Neutrophil (primary cell): ENCODE results near the gene MTREX.

Source experiments
- H3K27ac ChIP-seq: fragments of 200-600 bp; sonication (generic); 2 replicates; pipeline ENCODE4 v1.5.1; 2016; ENCODE audit warnings: mild to moderate bottlenecking, moderate library complexity
- H3K27me3 ChIP-seq: fragments of 200-600 bp; sonication (generic); 2 replicates; pipeline ENCODE4 v1.6.0; 2016; ENCODE audit warnings: mild to moderate bottlenecking
- H3K36me3 ChIP-seq: fragments of 200-600 bp; sonication (generic); 2 replicates; pipeline ENCODE4 v1.5.1; 2017
- H3K4me1 ChIP-seq, 2 experiments: fragments of 200-600 bp in 1 of 2; sonication (generic) in 1 of 2; 1 replicate in 1 of 2; 2 replicates in 1 of 2; pipeline versions ENCODE4 v1.5.1 to v1.6.1; 2013 to 2016; ENCODE audit warnings: low read depth in 1 of 2, low read length in 1 of 2, mild to moderate bottlenecking in 1 of 2, moderate library complexity in 1 of 2; ENCODE audit not compliant: control insufficient read depth in 1 of 2, insufficient read depth in 1 of 2
- H3K4me3 ChIP-seq, 2 experiments: fragments of 200-600 bp in 1 of 2; sonication (generic) in 1 of 2; 1 replicate in 1 of 2; 2 replicates in 1 of 2; pipeline ENCODE4 v1.5.1; 2013 to 2016; ENCODE audit warnings: low read depth in 1 of 2, low read length in 1 of 2, mild to moderate bottlenecking in 1 of 2, moderate library complexity in 1 of 2
- H3K9me3 ChIP-seq: fragments of 200-600 bp; sonication (generic); 2 replicates; pipeline ENCODE4 v1.5.1; 2016
- CTCF ChIP-seq: fragments of 200-600 bp; sonication (generic); IDR thresholded peaks from 2 replicates; pipeline ENCODE4 v1.5.1; 2016; ENCODE audit warnings: antibody characterized with exemption

MTREX gene

GRCh38 chr5:55416306-55416705, 108.5 kb downstream of the MTREX start:
- no peak for TF ChIP-seq CTCF
- Histone ChIP-seq H3K9me3 (no peaks in the 10 kb centered on the region), H3K36me3 (peaks cover 55% of the 10 kb centered on the region), H3K27me3 (no peaks in the 10 kb centered on the region), H3K4me1 (no peaks in the 10 kb centered on the region), H3K4me3 (no peak overlapping the region), H3K27ac (no peak overlapping the region)

- no peak overlapping the region for H3K4me3 ChIP-seq
- H3K27me3 ChIP-seq = no peaks in the 10 kb centered on the region
- H3K4me1 ChIP-seq = no peaks in the 10 kb centered on the region
- H3K9me3 ChIP-seq = no peaks in the 10 kb centered on the region
- H3K36me3 ChIP-seq = peaks cover 62% of the 10 kb centered on the region
- TF ChIP-seq CTCF = no peak
- no peak overlapping the region for H3K27ac ChIP-seq
Measured at GRCh38 chr5:55418994-55419968, 111.5 kb downstream of the MTREX start.

- Histone ChIP-seq H3K9me3 (no peaks in the 10 kb centered on the region), H3K4me1 (no peaks in the 10 kb centered on the region), H3K27ac (no peak overlapping the region), H3K4me3 (no peak overlapping the region), H3K36me3 (peaks cover 64% of the 10 kb centered on the region), H3K27me3 (no peaks in the 10 kb centered on the region)
- no peak for TF ChIP-seq CTCF
Measured at GRCh38 chr5:55421074-55421529, 113.3 kb downstream of the MTREX start.

- no peak for TF ChIP-seq CTCF
- no peak overlapping the region for H3K27ac ChIP-seq
- H3K4me3 ChIP-seq = no peak overlapping the region
- no peaks in the 10 kb centered on the region for H3K9me3 ChIP-seq
- H3K36me3 ChIP-seq = peaks cover 60% of the 10 kb centered on the region
- no peaks in the 10 kb centered on the region for H3K4me1 ChIP-seq
- H3K27me3 ChIP-seq = no peaks in the 10 kb centered on the region
Measured at GRCh38 chr5:55426455-55426854, 118.7 kb downstream of the MTREX start.

- TF ChIP-seq CTCF = no peak
Measured at GRCh38 chr5:55427157-55427556, 119.4 kb downstream of the MTREX start.

More at GRCh38 chr5:55427157-55427556, 119.4 kb downstream of the MTREX start:
- Histone ChIP-seq H3K27ac (no peak overlapping the region), H3K27me3 (no peaks in the 10 kb centered on the region), H3K36me3 (peaks cover 58% of the 10 kb centered on the region), H3K4me1 (no peaks in the 10 kb centered on the region), H3K4me3 (no peak overlapping the region), H3K9me3 (no peaks in the 10 kb centered on the region)
